Measurements from ENCODE around the gene MXRA8. TPM values are rescaled to one million over a fixed set of nuclear protein-coding genes. Genes with fewer than 3 reads are reported as not detected.
"Not testable (repeated sequence)": the region's sequence is repeated elsewhere in the genome, so short reads cannot be mapped to it uniquely, and the experiment has no call there.

MXRA8 gene
- total RNA-seq, 1 donor from 2014 or later: 39.1 TPM

DNA sequence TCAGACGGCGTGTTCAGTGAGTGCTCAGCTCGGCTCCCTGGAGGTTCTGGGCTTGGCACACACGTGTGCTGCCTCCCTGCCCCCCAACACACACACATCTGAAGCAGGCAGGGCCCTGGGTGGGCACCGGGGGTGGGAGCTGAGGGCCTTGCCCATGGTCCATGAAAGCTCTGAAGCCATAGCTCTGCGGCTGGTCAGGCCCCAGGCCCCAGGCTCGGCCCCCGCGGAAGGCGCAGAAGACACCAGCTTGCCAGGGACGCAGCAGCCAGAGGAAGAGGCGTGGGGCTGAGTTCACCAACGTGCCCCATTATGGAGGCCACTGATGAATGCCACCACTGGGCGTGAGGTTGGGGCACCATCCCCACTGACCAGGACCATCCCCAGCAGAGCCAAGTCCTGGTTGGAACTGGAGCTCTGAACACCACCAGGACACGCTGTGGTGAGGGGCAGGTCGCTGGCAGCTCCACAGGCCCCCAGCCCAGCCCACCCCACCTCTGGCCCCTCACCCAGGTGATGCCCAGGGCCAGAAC, 12.5 kb upstream of the MXRA8 start:
- no peak for DNase-seq (ENCODE audit: extremely low read depth, low read depth, low spot score)

DNA sequence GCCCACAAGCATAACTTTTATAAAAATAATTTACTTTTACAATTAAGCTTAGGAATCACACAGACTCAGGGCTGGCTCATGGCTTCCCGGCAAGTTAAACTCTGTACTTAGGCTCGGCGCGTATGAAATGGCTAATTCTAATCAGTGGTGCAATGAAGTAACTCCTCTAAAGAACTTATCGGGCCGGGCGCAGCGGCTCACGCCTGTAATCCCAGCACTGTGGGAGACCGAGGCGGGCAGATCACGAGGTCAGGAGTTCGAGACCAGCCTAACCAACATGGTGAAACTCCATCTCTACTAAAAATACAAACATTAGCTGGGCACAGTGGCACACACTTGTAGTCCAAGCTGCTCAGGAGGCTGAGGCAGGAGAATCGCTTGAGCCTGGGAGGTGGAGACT, 11.7 kb upstream of the MXRA8 start:
- DNase-seq (ENCODE audit: extremely low read depth, low read depth, low spot score): not testable (repeated sequence)

DNA sequence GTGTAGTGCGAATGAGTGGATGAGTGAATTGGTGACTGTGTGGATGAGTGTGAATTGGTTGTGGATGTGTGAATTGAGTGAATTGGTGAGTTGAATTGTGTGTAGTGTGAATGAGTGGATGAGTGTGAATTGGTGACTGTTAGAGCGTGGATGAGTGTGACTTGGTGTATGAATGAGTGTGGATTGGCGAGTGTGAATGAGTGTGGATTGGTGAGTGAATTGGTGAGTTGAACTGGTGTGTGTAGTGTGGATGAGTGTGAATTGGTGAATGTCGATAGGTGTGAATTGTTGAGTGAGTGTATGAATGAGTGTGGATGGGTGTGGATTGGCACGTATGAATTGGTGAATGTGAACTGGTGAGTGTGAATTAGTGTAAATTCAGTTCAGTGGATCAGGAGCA, 9.0 kb upstream of the MXRA8 start:
- no peak for DNase-seq (ENCODE audit: extremely low read depth, low read depth, low spot score)

DNA sequence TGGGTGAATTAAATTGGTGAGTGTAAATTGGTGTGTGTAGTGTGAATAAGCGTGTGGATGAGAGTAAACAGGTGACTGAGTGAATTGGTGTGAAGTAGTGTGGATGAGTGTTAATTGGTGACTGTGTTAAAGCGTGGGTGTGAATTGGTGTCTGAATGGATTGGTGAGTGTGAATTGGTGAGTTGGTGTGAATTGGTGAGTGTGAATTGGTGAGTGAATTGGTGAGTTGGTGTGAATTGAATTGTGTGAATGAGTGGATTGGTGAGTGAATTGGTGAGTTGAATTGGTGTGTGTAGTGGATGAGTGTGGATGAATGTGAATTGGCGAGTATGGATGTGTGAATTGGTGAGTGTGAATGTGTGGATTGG, 8.3 kb upstream of the MXRA8 start:
- no peak for DNase-seq (ENCODE audit: extremely low read depth, low read depth, low spot score)

DNA sequence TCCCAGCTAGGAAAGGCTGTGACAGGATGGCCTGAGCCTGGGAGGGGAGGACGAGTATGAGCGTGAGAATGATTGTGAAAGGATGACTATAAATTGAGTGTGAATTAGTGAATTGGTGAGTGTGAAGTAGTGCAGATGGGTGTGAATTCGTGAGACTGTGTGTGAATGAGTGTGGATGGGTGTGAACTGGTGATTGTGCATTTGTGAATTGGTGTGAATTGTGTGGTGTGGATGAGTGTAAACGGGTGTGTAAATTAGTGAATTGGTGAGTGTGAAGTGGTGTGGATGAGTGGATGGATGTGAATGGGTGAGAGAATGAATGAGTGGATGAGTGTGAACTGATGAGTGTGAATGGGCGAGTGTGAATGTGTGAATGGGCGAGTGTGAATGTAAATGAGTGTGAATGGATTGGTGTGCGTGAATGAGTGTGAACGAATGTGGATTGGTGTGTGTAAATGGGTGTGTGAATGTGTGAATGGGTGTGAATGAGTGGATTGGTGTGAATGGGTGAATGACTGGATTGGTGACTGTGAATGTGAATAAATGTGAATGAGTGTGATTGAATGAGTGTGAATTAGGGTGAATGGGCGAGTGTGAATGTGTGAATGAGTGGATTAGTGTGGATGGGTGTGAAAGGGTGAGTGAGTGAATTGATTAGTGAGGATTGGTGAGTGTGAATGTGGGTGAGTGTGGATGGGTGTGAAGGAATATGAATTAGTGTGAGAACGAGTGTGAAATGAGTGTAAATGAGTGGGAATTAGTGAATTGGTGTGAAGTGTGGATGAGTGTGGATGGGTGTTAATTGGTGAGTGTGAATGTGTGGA, 7.7 kb upstream of the MXRA8 start:
- DNase-seq (ENCODE audit: extremely low read depth, low read depth, low spot score): no peak

DNA sequence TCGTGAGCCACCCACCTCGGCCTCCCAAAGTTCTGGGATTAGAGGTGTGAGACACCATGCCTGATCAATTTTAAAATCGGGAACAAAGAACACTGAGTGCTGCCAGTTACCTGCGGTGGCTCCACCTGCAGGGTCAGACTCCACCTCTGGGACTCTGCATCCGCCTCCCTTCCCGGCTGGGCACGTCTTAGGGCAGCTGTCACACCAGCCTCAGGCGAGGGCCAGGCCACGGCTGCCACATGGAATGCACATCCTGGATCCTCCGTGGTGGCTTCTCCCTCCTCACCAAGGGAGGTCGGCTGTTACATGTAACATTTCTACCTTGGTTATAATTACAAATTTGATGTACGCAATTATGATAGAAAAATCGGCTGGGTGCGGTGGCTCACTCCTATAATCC, 5.9 kb upstream of the MXRA8 start:
- DNase-seq (ENCODE audit: extremely low read depth, low read depth, low spot score): no peak

DNA sequence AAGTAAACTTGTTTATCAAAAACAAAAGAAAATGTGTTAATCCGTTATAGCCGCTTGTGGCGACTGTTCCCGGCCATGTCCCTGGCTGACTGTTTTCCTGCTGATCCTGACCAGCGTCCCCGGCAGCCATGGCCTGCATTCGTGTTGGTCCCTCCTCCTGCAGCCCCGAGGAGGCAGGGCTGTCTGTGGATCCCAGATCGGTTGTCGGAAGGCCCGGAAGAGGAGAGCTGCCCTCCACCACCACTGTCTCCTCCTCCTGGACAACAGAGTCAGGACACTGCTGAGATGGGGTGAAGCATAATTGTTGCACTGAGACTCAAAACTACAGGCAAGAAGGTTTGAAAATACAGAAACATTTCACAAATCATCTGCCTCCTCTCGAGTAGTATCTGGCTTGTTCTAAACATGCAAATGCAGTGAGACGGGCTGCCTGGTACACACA, 3.6 kb upstream of the MXRA8 start:
- no peak for DNase-seq (ENCODE audit: extremely low read depth, low read depth, low spot score)

DNA sequence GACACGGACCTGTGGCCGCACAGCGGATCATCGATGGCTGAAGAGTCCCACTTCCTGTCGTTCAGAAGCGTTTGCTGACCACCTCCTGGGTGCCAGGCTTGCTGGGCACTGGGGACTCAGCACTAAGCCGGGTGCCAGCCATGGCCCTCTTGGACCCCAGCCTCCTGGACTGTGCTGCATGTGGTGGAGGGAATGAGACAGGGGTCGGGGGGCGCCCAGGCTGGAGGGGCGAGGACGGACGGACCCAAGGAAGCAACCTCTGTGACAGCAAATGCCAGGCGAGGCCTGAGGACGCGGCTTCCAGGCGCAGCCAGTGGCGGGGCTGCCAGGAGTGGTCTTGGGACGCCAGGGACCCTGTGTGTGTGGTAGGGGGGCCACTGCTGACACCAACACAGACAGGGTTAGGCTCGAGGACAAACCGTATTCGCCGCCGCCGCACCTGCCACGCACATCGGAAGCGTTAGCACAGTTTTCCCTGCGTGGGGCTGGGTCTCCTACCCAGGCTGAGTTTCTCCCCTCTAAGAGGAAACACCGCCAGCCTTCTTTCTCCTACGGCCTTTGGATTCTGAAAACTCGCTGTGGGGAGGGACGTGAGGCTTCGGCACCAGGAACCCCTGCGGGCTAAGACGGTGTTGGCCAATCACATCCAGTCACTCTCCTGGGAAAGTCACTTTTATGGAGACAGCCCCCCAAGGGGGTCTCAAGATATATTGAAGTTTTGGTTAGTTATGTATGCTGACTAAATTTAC, 3.1 kb upstream of the MXRA8 start:
- no peak for DNase-seq (ENCODE audit: extremely low read depth, low read depth, low spot score)

DNA sequence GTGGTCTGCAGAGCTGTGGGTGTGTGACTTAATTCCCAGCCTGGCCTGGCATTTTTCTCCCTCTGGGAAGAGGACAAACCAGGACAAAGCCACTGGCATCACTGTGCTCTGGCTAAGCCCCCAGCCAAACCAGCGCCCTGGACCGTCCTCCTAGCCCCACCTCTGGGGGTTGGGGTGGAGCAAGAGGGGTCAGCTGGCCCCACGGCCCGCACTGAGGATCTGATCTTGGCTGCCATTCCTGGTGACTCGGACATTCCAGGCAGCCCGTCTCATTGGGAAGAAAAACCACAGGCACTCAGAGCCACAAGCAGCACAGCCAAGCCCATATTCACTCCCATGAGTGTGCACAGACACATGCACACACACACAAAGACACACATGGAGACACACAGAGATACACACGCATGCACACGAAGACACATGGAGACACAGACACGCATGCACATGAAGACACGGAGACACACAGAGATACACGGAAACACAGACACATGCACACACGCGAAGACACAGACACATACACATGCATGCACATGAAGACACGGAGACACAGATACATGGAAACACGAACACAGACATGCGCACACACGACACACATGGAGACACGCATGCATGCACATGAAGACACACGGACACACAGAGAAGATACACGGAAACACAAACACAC, 2.3 kb upstream of the MXRA8 start:
- no peak for DNase-seq (ENCODE audit: extremely low read depth, low read depth, low spot score)

DNA sequence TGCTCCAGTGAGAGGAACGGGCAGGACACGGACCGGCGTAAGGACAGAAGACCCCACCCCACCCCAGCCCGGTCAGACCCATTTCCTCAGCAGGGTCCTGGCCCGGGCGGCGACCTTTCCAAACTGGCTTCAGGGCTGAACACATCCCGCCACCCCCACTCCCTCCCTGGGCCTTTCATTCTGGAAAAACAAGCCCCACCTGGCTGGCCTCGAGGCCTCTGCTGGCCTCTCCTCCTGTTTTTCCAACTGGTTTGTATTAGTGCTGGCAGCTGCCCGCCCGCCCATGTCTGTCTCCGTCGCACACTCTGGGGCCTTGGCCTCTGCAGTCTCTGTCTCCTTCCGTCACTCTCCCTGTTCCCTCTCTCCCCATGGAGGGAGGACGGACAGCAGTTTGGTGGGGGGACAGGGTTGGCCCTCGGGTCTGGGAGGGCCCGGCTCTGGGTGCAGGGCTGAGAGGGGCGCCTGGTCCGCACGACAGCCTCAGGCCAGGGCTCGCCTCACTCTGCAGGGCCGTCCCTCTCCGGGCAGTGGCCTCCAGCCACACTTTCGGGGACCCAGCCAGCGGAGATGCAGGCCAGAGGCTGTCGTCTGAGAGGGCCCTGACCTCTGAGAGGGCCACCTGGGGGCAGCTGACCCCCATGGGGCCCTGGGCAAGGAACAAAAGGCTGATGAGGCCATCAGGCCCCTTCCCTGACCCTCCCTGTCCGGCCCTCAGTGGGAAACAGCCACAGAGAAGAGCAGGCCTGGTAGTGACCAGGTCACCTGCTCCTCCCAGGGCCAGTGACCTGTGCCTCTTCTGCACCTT, 1.5 kb upstream of the MXRA8 start:
- no peak for DNase-seq (ENCODE audit: extremely low read depth, low read depth, low spot score)

DNA sequence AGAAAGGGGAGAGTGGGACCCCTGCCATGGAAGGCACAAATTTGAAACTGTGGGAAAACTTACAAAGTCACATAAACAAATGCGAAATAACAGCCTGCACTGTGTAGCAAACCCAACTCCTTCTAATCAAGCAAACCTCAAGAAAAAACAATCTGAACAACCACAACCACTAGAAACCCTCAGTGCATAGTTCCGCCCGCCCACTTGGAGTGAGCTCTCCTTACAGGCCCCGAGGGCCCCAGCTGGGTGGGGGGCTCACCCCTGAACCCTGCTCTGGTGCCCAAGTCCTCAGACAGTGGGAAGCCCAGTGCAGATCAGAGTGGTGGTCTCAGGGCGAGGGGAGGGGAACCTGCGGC, 931 bp upstream of the MXRA8 start:
- no peak for DNase-seq (ENCODE audit: extremely low read depth, low read depth, low spot score)

DNA sequence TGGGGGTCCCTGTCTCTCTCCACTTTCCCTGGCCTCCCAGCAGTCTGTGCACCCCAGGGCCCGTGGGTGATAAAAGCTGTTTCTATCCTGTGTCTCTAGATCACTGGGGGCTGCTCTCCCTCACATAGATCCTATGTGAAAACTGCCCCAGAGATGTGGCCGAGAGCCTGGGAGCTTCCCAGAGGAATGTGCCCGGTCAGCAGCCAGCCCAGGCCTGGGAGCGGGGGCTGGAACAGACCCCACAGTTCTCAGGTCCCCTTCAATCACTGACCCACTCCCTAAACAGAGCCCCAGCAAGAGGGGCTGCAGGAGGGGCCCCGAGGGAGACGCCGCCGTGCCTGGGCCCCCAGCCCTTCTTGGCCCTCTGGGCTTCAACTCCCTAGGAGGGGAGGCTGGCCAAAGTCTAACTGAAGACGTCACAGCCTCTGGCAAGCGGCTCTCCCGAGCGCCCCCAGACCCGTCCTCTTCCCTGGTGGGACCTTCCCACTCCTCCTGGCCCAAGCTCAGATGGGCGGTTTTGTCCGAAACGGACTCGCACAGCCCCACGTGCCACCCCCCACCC, 403 bp downstream of the MXRA8 start:
- no peak for DNase-seq (ENCODE audit: extremely low read depth, low read depth, low spot score)

DNA sequence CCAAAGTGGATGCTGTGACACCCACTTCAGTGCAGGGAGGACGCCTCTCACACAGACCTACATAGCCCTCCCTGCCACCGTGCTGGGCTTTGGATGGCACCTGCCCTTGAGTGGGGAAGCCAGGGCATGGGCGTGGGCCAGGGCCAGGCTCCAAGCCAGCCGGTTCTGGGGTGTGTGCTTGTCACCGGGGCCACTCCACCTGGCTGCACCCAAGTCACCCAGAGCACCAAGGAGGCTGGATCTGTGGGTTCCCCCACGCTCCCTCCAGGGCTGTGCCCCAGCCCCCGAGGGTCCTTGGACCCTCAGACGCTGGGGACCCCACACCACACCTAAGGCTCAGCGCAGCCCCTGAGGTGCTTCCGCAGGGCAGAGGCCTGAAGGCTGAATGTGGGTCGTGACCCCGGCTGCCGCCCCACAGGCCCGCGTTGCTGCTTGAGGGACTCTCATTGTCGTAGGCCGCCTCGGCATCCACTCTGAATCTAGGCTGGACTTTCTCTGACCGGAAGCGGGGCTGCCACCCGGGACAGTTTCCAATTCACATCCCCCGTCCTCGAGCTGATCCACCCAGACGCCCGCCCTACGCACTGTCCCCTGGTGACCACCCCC, 1.5 kb downstream of the MXRA8 start:
- DNase-seq (ENCODE audit: extremely low read depth, low read depth, low spot score): no peak

DNA sequence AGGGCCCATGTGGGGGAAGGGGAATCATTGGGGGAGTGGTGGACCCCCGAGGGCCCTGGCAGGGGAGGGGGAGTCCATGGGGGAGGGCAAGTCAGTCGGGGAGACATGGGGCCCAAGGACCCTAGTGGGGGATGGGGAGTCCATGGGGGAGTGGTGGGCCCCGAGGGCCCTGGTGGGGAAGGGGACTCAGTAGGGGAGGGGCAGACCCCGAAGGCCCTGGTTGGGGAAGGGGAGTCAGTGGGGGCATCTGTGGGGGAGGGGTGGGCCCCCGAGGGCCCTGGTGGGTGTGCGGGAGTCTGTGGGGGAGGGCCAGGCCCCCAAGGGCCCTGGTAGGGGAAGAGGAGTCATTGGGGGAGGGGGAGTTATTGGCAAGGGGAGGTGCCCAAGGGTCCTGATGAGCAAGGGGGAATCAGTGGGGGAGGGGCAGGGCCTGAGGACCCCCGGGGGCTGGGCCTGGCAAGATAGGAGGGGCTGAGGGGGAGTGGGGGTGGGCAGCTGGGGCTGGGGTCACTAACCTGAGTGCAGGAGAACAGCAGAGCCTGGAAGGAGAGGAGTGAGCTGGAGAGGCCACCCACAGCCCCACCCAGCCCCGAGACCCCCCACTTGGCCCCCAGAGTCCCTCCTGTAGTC, 2.1 kb downstream of the MXRA8 start:
- no peak for DNase-seq (ENCODE audit: extremely low read depth, low read depth, low spot score)

DNA sequence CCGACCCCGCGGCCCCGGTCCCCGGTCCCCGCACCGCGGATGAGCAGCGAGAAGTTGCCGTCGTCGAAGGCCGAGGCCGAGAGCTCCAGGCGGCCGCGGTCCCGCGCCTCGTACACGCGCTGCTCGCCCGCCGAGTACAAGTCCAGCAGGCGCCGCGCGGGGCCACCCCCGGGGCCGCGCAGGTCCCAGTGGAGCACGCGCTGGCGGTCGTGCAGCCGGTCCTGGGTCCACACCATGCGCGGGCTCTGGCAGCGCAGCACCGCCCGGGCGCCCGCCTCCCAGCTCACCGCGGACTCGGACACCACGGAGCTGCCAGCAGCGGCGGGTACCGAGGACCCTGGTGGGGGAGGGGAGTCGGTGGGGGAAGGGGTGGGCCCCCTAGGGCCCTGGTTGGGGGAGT, 2.9 kb downstream of the MXRA8 start:
- DNase-seq (ENCODE audit: extremely low read depth, low read depth, low spot score): no peak

DNA sequence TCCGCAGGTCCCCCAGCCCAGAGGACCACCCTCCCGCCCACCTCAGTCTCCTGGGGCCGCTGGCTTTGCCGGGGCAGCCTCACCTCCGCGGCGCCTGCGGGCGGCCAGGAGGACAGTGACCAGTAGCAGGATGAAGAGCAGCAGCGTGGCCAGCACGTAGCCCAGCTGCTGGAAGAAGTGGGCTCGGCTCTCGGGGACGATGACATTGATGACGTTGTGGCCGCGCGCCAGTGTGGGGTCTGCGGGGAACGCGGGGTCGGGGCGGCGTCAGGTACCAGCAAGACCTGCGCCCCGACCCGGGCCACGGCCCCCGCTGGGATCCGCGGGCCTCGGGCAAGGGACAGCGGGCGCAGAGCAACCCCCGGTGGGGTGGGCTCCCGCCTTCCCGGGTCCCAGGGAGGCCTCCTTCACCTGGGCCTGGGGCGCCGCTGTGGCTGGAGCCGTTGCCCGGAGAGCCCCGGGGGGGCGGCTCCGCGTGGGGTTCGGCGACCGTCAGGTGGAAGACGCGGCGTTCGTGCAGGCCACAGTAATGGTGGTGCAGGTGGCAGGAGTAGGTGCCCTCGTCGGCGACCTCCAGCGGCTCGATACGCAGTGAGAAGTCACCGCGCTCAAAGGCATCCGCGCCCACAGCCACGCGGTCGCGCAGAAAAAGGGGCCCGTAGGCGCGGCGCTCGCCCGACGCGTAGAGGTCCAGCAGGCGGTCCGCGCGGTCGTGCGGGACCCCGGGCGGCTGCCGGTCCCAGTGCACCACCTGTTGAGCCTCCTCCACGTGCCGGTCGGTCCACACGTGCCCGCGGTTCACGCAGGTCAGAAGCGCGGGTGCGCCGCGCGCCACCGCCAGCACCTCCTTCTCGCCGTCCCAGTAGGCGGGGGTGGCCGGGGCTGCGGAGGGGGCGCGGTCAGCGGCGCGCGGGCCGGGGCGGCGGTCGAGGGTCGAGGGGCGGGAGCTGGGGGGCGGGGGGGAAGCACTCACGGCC, 3.8 kb downstream of the MXRA8 start:
- DNase-seq (ENCODE audit: extremely low read depth, low read depth, low spot score): no peak

DNA sequence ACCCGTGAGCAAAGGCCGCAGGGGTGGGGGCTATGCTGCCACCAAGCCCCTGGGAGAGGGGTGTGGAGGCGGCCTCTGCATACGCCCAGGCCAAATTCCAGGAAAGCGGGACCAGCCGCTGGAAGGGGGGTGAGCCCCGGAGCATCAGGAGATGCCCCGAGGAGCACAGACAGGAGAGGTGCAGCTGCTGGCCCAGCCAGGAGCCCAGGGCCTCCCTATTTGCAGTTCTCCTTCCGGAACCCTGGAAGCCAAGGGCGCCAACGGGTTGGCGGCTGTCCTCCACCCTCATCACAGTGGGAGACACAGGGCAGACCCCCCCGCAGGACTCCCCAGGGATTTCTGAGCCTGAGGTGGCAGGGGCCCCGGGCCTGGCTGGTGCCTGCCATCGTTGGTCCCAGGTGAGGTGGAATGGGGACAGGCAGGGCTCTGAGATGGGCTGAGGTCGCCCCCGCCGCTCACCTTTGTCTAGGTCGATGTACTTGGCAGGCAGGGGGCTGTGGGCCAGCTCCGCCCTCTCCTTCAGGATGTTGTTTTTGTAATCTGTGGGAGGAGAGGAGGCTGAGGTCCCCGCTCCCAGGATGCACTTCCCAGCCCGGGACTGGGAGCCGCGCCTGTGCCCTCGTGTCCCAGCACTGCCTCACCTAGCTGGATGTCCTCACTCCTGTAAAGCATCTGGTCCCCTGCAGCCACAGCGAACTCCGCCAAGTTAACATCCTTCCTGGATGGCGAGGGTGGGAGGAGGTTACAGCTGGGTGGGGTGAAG, 4.8 kb downstream of the MXRA8 start:
- no peak for DNase-seq (ENCODE audit: extremely low read depth, low read depth, low spot score)
